HG02885 (cell line): ENCODE data around the gene SHD.
"Not testable (repeated sequence)": the region's sequence is repeated elsewhere in the genome, so short reads cannot be mapped to it uniquely, and the experiment has no call there.

Experiments
- ATAC-seq: cut with Tn5 transposase; IDR thresholded peaks from one replicate; pipeline ENCODE4 v1.9.1; 2021; ENCODE audit warnings: mild to moderate bottlenecking; ENCODE audit not compliant: unreplicated experiment, poor library complexity

Gene SHD

DNA sequence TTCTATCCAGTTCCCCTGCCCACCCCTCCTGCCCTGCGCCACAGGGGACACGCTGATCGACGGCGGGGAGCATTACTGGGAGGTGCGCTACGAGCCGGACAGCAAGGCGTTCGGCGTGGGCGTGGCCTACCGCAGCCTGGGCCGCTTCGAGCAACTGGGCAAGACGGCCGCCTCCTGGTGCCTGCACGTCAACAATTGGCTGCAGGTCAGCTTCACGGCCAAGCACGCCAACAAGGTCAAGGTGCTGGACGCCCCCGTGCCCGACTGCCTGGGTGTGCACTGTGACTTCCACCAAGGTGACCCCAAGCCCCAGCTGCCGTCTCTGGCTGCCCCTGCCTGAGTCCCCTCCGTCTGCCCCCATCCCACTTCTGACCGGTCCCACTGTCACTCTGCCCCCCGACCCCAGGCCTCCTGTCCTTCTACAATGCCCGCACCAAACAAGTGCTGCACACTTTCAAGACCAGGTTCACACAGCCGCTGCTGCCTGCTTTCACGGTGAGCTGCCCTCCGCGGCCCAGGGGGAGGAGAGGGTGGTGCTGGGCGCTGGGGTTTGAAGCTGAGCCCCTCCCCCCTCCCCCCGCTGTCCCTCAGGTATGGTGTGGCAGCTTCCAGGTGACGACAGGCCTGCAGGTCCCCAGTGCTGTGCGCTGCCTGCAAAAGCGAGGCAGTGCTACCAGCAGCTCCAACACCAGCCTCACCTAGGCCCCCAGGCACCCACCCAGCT lies 44.0 kb downstream of the SHD start:
- ATAC-seq = no peak

GRCh38 chr19:4323692-4324091 lies 44.6 kb downstream of the SHD start:
- no peak for ATAC-seq

- ATAC-seq = no peak
These were observed 45.2 kb downstream of the SHD start for GRCh38 chr19:4324228-4324627.

- ATAC-seq = no peak
These were observed 47.3 kb downstream of the SHD start for GRCh38 chr19:4326215-4326836.

GRCh38 chr19:4326837-4327251 lies 47.8 kb downstream of the SHD start:
- no peak for ATAC-seq

GRCh38 chr19:4327252-4327876 lies 48.3 kb downstream of the SHD start:
- ATAC-seq = no peak

GRCh38 chr19:4327877-4328242 lies 48.8 kb downstream of the SHD start:
- no peak for ATAC-seq

GRCh38 chr19:4328243-4328990 lies 49.4 kb downstream of the SHD start:
- ATAC-seq = peak; percentile 78

DNA sequence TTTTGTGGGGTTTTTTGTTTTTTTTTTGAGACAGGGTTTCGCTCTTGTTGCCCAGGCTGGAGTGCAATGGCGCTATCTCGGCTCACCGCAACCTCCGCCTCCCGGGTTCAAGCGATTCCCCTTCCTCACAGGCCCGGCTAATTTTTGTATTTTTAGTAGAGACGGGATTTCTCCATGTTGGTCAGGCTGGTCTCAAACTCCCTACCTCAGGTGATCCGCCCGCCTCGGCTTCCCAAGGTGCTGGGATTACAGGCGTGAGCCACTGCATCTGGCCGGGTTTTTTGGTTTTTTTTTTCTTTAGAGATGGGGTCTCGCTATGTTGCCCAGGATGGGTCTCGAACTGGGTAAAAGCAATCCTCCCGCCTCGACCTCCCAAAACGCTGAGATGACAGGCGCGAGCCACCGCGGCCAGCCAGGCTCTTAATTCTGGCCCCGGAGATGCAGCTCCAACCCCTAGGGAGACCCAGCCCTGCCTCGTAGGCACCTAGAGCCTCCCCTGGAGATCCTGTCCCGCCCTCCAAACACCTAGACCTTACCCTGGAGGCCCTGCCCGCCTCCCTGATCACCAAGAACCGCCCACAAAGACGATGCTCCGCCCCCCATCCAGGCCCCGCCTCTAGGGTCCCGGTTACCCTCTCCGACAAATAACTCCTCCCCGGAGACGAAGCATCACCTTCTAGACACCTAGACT lies 50.1 kb downstream of the SHD start:
- not testable (repeated sequence) for ATAC-seq

GRCh38 chr19:4329858-4330257 lies 50.8 kb downstream of the SHD start:
- ATAC-seq = no peak

GRCh38 chr19:4334929-4335570 lies 56.0 kb downstream of the SHD start:
- ATAC-seq = no peak

- ATAC-seq = no peak
These were observed 58.9 kb downstream of the SHD start for GRCh38 chr19:4337906-4338440.

GRCh38 chr19:4338441-4339355 lies 59.6 kb downstream of the SHD start, which contains the start of gene STAP2:
Gene STAP2, minus strand, starts transcription at chr19:4338827. Its CDS starts 74 bp downstream, at chr19:4338753.
- ATAC-seq = no peak
